SK-N-SH (cell line): ENCODE data around the gene PLCG1. TPM values are rescaled to one million over a fixed set of nuclear protein-coding genes. Genes with fewer than 3 reads are reported as not detected.

Experiments used
- CTCF ChIA-PET: fragments of 300-600, 350-600 bp; formaldehyde crosslinking; extraction: SDS; loops from one replicate; lab custom pipeline; 2021; lab: Yijun Ruan, JAX
- POLR2A ChIA-PET: fragments of 350-600 bp; sonication (Branson Sonifier 250); formaldehyde crosslinking; extraction: SDS; loops from one replicate; lab custom pipeline; 2020; ENCODE audit warnings: antibody characterized with exemption, inconsistent platforms; lab: Yijun Ruan, JAX
- DNase-seq: peaks from one replicate; pipeline ENCODE4 v3.0.0; 2012
- H2AFZ ChIP-seq: fragments of 200-600 bp; sonication (generic); 2 replicates; pipeline ENCODE4 v1.8.1; 2016; ENCODE audit warnings: antibody characterized with exemption, mild to moderate bottlenecking, low read depth
- H3F3A ChIP-seq: fragments of 200-600 bp; sonication (generic); replicated peaks from 2 replicates; pipeline ENCODE3; 2016; ENCODE audit warnings: antibody characterized with exemption, mild to moderate bottlenecking; ENCODE audit not compliant: insufficient read depth
- H3K27ac ChIP-seq, 2 experiments: fragments of 200-500 bp in 1 of 2; fragments of 200-600 bp in 1 of 2; sonication (Bioruptor generic) in 1 of 2; sonication (generic), shearing (Covaris generic) in 1 of 2; 2 replicates each; pipeline versions ENCODE4 v1.5.1 to v1.6.1; 2014 to 2016; ENCODE audit warnings: low read depth in 2 of 2, inconsistent platforms in 1 of 2, low read length in 1 of 2, mild to moderate bottlenecking in 1 of 2, mixed read lengths in 1 of 2
- H3K27me3 ChIP-seq: fragments of 200-600 bp; sonication (generic), shearing (Covaris generic); 2 replicates; pipeline ENCODE4 v1.6.1; 2016; ENCODE audit warnings: mixed run types; ENCODE audit not compliant: insufficient read depth
- H3K36me3 ChIP-seq, 2 experiments: fragments of 200-500 bp in 1 of 2; fragments of 200-600 bp in 1 of 2; sonication (Bioruptor generic) in 1 of 2; sonication (generic) in 1 of 2; replicated peaks in 1 of 2; 2 replicates each; pipeline versions ENCODE3 to v1.5.1; 2014 to 2016; ENCODE audit warnings: low read length in 1 of 2, mild to moderate bottlenecking in 1 of 2; ENCODE audit not compliant: insufficient read depth in 2 of 2, control insufficient read depth in 1 of 2
- H3K4me1 ChIP-seq, 2 experiments: fragments of 200-500 bp in 1 of 2; fragments of 200-600 bp in 1 of 2; sonication (Bioruptor generic) in 1 of 2; sonication (generic), shearing (Covaris generic) in 1 of 2; 2 replicates each; pipeline versions ENCODE4 v1.5.1 to v1.6.1; 2014 to 2016; ENCODE audit warnings: low read depth in 1 of 2, low read length in 1 of 2, mixed run types in 1 of 2; ENCODE audit not compliant: insufficient read depth in 2 of 2, control insufficient read depth in 1 of 2
- H3K4me2 ChIP-seq: fragments of 200-600 bp; sonication (generic), shearing (Covaris generic); 2 replicates; pipeline ENCODE4 v1.6.1; 2017; ENCODE audit warnings: mixed run types
- H3K4me3 ChIP-seq, 2 experiments: fragments of 200-500 bp in 1 of 2; fragments of 200-600 bp in 1 of 2; sonication (Bioruptor generic) in 1 of 2; sonication (generic), shearing (Covaris generic) in 1 of 2; 2 replicates each; pipeline versions ENCODE4 v1.5.1 to v1.8.1; 2014 to 2016; ENCODE audit warnings: low read depth in 2 of 2, inconsistent platforms in 1 of 2, low read length in 1 of 2, mild to moderate bottlenecking in 1 of 2, mixed read lengths in 1 of 2, moderate library complexity in 1 of 2
- H3K79me2 ChIP-seq: fragments of 200-600 bp; sonication (generic); 2 replicates; pipeline ENCODE4 v1.8.1; 2017; ENCODE audit warnings: mild to moderate bottlenecking; ENCODE audit not compliant: insufficient read depth
- H3K9ac ChIP-seq: fragments of 200-600 bp; sonication (generic); 2 replicates; pipeline ENCODE4 v1.6.1; 2017; ENCODE audit warnings: mixed run types
- H3K9me2 ChIP-seq: fragments of 200-600 bp; sonication (generic); 2 replicates; pipeline ENCODE4 v1.6.1; 2017; ENCODE audit warnings: mixed run types
- H3K9me3 ChIP-seq: fragments of 200-600 bp; sonication (generic); 2 replicates; pipeline ENCODE4 v1.6.1; 2017; ENCODE audit warnings: mixed run types, mild to moderate bottlenecking, moderate library complexity
- H4K20me1 ChIP-seq: fragments of 200-600 bp; sonication (generic); 2 replicates; pipeline ENCODE4 v1.6.1; 2017; ENCODE audit warnings: mild to moderate bottlenecking, mixed run types; ENCODE audit not compliant: insufficient read depth
- CHD2 ChIP-seq: fragments of 150-350 bp; IDR thresholded peaks from 2 replicates; pipeline ENCODE4 v1.6.1; 2018; ENCODE audit warnings: low read length; ENCODE audit not compliant: partially characterized antibody
- ELF1 ChIP-seq: IDR thresholded peaks from 2 replicates; pipeline ENCODE4 v1.4.0; 2012
- EZH2phosphoT487 ChIP-seq: fragments of 200-600 bp; sonication (generic); IDR thresholded peaks from 2 replicates; pipeline ENCODE4 v1.6.1; 2017; ENCODE audit warnings: low read depth, mixed run types, mild to moderate bottlenecking, antibody characterized with exemption, moderate library complexity, borderline replicate concordance
- FOXJ3 ChIP-seq: sonication (generic); formaldehyde crosslinking; IDR thresholded peaks from 2 replicates; pipeline ENCODE4 v1.5.1; 2020; ENCODE audit warnings: mild to moderate bottlenecking, missing genetic modification reagents
- FOXM1 ChIP-seq: IDR thresholded peaks from 2 replicates; pipeline ENCODE4 v1.4.0; 2012; ENCODE audit warnings: low read depth, mild to moderate bottlenecking
- GABPA ChIP-seq: IDR thresholded peaks from 2 replicates; pipeline ENCODE4 v1.4.0; 2012; ENCODE audit warnings: low read depth, mild to moderate bottlenecking
- GATA2 ChIP-seq: sonication (generic); formaldehyde crosslinking; IDR thresholded peaks from 2 replicates; pipeline ENCODE4 v1.5.0; 2020; ENCODE audit warnings: mild to moderate bottlenecking, missing genetic modification reagents
- JUND ChIP-seq: IDR thresholded peaks from 2 replicates; pipeline ENCODE4 v1.4.0; 2012
- MEF2A ChIP-seq: IDR thresholded peaks from 2 replicates; pipeline ENCODE4 v1.4.0; 2012; ENCODE audit warnings: low read depth, borderline replicate concordance
- MXI1 ChIP-seq: IDR thresholded peaks from 2 replicates; pipeline ENCODE4 v1.6.1; 2012; ENCODE audit warnings: mild to moderate bottlenecking, low read depth, low read length, improper control_type of control experiment
- POLR2AphosphoS5 ChIP-seq: IDR thresholded peaks from 2 replicates; pipeline ENCODE4 v1.6.1; 2012; ENCODE audit warnings: low read depth, low read length
- RAD21 ChIP-seq: IDR thresholded peaks from 2 replicates; pipeline ENCODE4 v1.6.1; 2012; ENCODE audit warnings: mild to moderate bottlenecking, low read length
- RCOR1 ChIP-seq: fragments of 150-350 bp; IDR thresholded peaks from 2 replicates; pipeline ENCODE4 v1.6.1; 2017; ENCODE audit warnings: antibody characterized with exemption, low read length
- RXRA ChIP-seq: IDR thresholded peaks from 2 replicates; pipeline ENCODE4 v1.4.0; 2012; ENCODE audit warnings: low read depth, mild to moderate bottlenecking, borderline replicate concordance
- SMC3 ChIP-seq: IDR thresholded peaks from 2 replicates; pipeline ENCODE4 v1.6.1; 2012; ENCODE audit warnings: low read depth, low read length, improper control_type of control experiment
- TAF1 ChIP-seq: IDR thresholded peaks from 2 replicates; pipeline ENCODE4 v1.6.1; 2012; ENCODE audit warnings: low read depth, mild to moderate bottlenecking, low read length, moderate library complexity, borderline replicate concordance
- WGBS: methylation state at CpG from one replicate; pipeline ENCODE4 v1.1.6; 2017; ENCODE audit warnings: low lambda C conversion rate; 5-methylcytosine and 5-hydroxymethylcytosine counted together
- polyA plus RNA-seq, 3 experiments: library from polyadenylated mRNA; depleted of rRNA; stranded (reverse); fragments of >200 nt; gene quantifications; 2 replicates each; pipeline ENCODE4 v1.2.3, GENCODE V29; 2012
- TF ChIP-seq, protein P1 (sequence below): IDR thresholded peaks from 2 replicates; pipeline ENCODE4 v1.4.0; 2012; ENCODE audit warnings: low read depth
- TF ChIP-seq, protein P2 (sequence below): IDR thresholded peaks from 2 replicates; pipeline ENCODE4; 2012
- TF ChIP-seq, protein P3 (sequence below): fragments of 150-350 bp; IDR thresholded peaks from 2 replicates; pipeline ENCODE4 v1.6.1; 2016; ENCODE audit warnings: mild to moderate bottlenecking, low read depth, low read length
- TF ChIP-seq, protein P4 (sequence below): IDR thresholded peaks from 2 replicates; pipeline ENCODE4 v1.4.0; 2012; ENCODE audit warnings: low read depth, borderline replicate concordance

Gene PLCG1
- polyA plus RNA-seq, 1 of the 3 experiments (the other 2 are of a cell fraction) = 81.4 TPM

DNA sequence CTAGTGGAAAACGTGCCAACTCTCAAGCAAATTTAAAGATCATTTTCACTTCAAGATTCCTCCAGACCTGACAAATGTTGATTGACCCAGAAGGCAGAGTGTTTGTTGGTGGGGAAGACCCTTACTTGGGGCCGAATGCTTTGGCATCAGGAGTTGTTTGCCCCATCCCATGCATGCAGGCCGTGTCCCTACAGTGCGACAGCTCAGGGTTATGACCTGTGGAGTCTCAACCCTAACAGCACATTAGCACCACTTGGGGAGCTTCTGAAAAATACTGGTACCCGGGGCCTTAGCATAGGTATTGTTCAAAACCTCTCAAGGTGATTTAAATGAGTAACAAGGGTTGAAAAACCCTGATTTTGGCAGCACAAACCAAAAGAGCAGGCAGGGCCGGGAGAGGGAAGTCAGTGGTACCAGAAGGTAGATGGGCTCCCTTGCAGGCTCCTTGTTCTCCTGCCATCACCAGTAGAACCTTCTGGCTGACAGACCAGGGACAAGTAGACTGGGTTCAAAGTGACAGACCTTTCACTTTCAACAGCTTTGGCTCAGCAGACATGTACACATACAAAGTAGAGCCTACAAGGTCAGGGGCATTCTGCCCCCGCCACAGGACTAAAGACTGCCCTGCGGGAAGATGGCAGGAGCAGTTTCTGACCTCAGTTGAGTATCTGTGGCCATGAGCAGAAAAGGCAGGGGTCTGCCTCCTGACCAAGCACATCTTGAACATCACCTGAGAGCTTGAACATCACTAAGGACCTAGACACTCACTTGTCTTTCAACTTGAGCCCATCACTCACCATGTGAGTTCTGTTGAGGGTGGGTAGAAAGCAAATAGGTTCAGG lies 39.6 kb downstream of the PLCG1 start:
- POLR2A ChIA-PET = no interaction called here
- no peaks in the 10 kb centered on the region for H3K9me2 ChIP-seq
- H3K36me3 ChIP-seq = peaks cover 28 to 56% of the 10 kb centered on the region in 2 experiments
- peaks cover 5% of the 10 kb centered on the region; the same call in 1 of the 2 replicates for H4K20me1 ChIP-seq
- TF ChIP-seq TAF1 (no peak), RCOR1 (no peak), MEF2A (no peak), RAD21 (no peak), GABPA (no peak)
- TF ChIP-seq, protein P1, sequence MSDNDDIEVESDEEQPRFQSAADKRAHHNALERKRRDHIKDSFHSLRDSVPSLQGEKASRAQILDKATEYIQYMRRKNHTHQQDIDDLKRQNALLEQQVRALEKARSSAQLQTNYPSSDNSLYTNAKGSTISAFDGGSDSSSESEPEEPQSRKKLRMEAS = no peak
- TF ChIP-seq, protein P2, sequence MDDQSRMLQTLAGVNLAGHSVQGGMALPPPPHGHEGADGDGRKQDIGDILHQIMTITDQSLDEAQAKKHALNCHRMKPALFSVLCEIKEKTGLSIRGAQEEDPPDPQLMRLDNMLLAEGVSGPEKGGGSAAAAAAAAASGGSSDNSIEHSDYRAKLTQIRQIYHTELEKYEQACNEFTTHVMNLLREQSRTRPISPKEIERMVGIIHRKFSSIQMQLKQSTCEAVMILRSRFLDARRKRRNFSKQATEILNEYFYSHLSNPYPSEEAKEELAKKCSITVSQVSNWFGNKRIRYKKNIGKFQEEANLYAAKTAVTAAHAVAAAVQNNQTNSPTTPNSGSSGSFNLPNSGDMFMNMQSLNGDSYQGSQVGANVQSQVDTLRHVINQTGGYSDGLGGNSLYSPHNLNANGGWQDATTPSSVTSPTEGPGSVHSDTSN = no peak
- TF ChIP-seq, protein P3, sequence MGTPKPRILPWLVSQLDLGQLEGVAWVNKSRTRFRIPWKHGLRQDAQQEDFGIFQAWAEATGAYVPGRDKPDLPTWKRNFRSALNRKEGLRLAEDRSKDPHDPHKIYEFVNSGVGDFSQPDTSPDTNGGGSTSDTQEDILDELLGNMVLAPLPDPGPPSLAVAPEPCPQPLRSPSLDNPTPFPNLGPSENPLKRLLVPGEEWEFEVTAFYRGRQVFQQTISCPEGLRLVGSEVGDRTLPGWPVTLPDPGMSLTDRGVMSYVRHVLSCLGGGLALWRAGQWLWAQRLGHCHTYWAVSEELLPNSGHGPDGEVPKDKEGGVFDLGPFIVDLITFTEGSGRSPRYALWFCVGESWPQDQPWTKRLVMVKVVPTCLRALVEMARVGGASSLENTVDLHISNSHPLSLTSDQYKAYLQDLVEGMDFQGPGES = no peak
- TF ChIP-seq, all 33 proteins: peak for 0
- H3K9ac ChIP-seq = peak overlapping the region; percentile 12; the same call in 1 of the 2 replicates
- peaks cover 12% of the 10 kb centered on the region for H3F3A ChIP-seq
- H3K9me3 ChIP-seq = no peaks in the 10 kb centered on the region
- 0 out of 2 replicates have a peak, but pooled peaks cover 12% of the 10 kb centered on the region for H3K79me2 ChIP-seq
- H3K4me2 ChIP-seq = 0 out of 2 replicates have a peak overlapping the region, but pooled peaks have one; percentile 32
- no peak overlapping the region for H2AFZ ChIP-seq
- peak overlapping the region; percentile 55 to 89 for H3K27ac ChIP-seq
- no peak overlapping the region for H3K4me3 ChIP-seq
- CTCF ChIA-PET = interaction anchor here (1.9 to 2.7 kb wide), 2 partner anchors 163 to 209 kb away, joined by 4 to 16 read pairs; partner anchors contain the start of gene LPIN3
- no peak for DNase-seq
- no peaks in the 10 kb centered on the region for H3K27me3 ChIP-seq
- peaks cover 8 to 21% of the 10 kb centered on the region in 2 experiments for H3K4me1 ChIP-seq
- WGBS = 94% methylated on average over 8 of the region's 8 CpGs

DNA sequence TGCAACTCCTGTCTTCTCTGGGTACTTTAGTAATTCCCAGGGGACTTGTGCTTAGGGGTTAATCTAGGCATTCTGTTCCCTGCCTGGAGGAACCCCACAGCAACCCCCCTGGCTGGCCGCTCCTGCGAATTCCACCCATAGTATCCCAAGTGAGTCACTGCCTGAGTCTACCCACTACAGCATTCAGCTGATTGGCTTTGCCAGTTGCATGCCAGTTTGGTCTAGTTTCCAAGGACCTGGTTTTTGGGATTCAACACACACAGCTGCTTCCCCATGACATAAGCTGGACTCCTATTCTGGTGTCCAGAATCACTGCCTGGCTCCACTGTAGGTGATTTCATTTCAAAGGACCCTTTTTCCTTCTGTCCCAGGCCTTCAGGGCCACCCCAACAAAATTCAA lies 40.3 kb downstream of the PLCG1 start:
- Histone ChIP-seq H3K27me3 (no peaks in the 10 kb centered on the region), H3K9me3 (no peaks in the 10 kb centered on the region), H3K4me3 (no peak overlapping the region), H3K27ac (peak overlapping the region; percentile 58 to 89; a peak in 3 of 4 replicates), H3K4me2 (peak overlapping the region; percentile 32; the same call in 1 of the 2 replicates), H2AFZ (no peak overlapping the region), H4K20me1 (peaks cover 3% of the 10 kb centered on the region; the same call in 1 of the 2 replicates), H3K9ac (peak overlapping the region; percentile 41; the same call in 1 of the 2 replicates), H3K36me3 (peaks cover 28 to 54% of the 10 kb centered on the region in 2 experiments), H3K79me2 (0 out of 2 replicates have a peak, but pooled peaks cover 12% of the 10 kb centered on the region), H3F3A (peaks cover 12% of the 10 kb centered on the region), H3K4me1 (peaks cover 8 to 21% of the 10 kb centered on the region in 2 experiments), H3K9me2 (no peaks in the 10 kb centered on the region)
- ChIA-PET CTCF (interaction anchor here (2.7 kb wide), 1 partner anchor 162 kb away, joined by 16 read pairs; the partner anchor contains the start of gene LPIN3), POLR2A (no interaction called here)
- WGBS = 18% methylated on average over 2 of the region's 2 CpGs
- DNase-seq = no peak
- peak; percentile 70 for TF ChIP-seq POLR2AphosphoS5
- no peak for TF ChIP-seq MEF2A
- no peak for TF ChIP-seq FOXJ3 (CRISPR knock-in tag)
- no peak for TF ChIP-seq SMC3
- TF ChIP-seq, protein P1 = peak; percentile 26; the same call in 1 of the 2 replicates
- peak; percentile 87 for TF ChIP-seq JUND
- TF ChIP-seq, protein P2 = peak; percentile 56
- TF ChIP-seq CHD2 = no peak
- no peak for TF ChIP-seq EZH2phosphoT487
- TF ChIP-seq GATA2 (CRISPR knock-in tag) = no peak
- TF ChIP-seq TAF1 = no peak
- TF ChIP-seq, protein P4, sequence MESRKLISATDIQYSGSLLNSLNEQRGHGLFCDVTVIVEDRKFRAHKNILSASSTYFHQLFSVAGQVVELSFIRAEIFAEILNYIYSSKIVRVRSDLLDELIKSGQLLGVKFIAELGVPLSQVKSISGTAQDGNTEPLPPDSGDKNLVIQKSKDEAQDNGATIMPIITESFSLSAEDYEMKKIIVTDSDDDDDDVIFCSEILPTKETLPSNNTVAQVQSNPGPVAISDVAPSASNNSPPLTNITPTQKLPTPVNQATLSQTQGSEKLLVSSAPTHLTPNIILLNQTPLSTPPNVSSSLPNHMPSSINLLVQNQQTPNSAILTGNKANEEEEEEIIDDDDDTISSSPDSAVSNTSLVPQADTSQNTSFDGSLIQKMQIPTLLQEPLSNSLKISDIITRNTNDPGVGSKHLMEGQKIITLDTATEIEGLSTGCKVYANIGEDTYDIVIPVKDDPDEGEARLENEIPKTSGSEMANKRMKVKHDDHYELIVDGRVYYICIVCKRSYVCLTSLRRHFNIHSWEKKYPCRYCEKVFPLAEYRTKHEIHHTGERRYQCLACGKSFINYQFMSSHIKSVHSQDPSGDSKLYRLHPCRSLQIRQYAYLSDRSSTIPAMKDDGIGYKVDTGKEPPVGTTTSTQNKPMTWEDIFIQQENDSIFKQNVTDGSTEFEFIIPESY = no peak
- no peak for TF ChIP-seq ELF1
- TF ChIP-seq FOXM1 = no peak
- TF ChIP-seq MXI1 = no peak
- no peak for TF ChIP-seq RXRA
- TF ChIP-seq GABPA = no peak
